ENCODE data around the gene MAP4.

GRCh38 chr3:47871389-47871788 lies 144.8 kb downstream of the MAP4 start:
- TF ChIP-seq CTCF (IDR thresholded peaks at IDR 0.05) (no peak), POLR2A (IDR thresholded peaks at IDR 0.05) (no peak)

All from heart left ventricle (tissue), 13 donors.